ENCODE data around the gene HOXD9. TPM values are rescaled to one million over a fixed set of nuclear protein-coding genes. Genes with fewer than 3 reads are reported as not detected.

Gene HOXD9
- total RNA-seq, 2 experiments from 2014 or later, result not detected

DNA sequence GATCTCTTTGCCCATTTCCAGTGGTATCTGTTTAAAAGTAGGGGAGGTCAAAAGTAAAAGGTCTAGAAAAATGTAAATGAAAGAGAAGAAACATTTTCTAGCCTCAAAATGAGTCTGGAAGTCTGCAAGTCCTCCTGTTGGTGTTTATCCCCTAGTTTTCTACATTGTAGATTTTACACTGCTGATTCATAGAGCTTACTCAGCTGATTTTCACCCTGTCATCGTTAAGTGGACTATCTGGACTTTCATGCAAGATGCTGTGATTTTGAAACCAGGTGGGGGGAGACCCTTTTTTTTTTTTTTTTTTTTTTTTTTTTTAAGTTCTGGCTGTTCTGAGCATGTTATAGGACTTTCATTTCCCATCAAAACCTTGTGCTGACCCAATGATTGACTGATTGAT, 44.9 kb downstream of the HOXD9 start:
- H3K9me3 Mint-ChIP-seq, result no peaks in the 10 kb centered on the region
- ChIA-PET CTCF (interaction anchor here (0.6 to 0.9 kb wide), 2 partner anchors 288 to 471 kb away, joined by 3 read pairs; no protein-coding TSS in a partner anchor), POLR2A (no interaction called here)
- intact Hi-C loops (cut with micrococcal nuclease), result no loop called here
- no peak for DNase-seq
- H3K4me3 Mint-ChIP-seq, result no peak overlapping the region
- peaks cover 68% of the 10 kb centered on the region for H3K27me3 Mint-ChIP-seq
- peaks cover 5% of the 10 kb centered on the region for H3K36me3 Mint-ChIP-seq
- peaks cover under 1% of the 10 kb centered on the region for H3K4me1 Mint-ChIP-seq (ENCODE audit: low read depth)
- no peak overlapping the region for H3K27ac Mint-ChIP-seq

DNA sequence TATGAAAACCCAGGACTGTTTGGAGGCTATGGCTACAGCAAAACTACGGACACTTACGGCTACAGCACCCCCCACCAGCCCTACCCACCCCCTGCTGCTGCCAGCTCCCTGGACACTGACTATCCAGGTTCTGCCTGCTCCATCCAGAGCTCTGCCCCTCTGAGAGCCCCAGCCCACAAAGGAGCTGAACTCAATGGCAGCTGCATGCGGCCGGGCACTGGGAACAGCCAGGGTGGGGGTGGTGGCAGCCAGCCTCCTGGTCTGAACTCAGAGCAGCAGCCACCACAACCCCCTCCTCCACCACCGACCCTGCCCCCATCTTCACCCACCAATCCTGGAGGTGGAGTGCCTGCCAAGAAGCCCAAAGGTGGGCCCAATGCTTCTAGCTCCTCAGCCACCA, 46.7 kb downstream of the HOXD9 start:
- peaks cover 8% of the 10 kb centered on the region for H3K36me3 Mint-ChIP-seq
- peaks cover 14% of the 10 kb centered on the region for H3K4me1 Mint-ChIP-seq (ENCODE audit: low read depth)
- no peak for DNase-seq
- ChIA-PET CTCF (interaction anchor here (1.5 kb wide), 1 partner anchor 42 kb away, joined by 4 read pairs; no protein-coding TSS in a partner anchor), POLR2A (no interaction called here)
- H3K9me3 Mint-ChIP-seq, result no peaks in the 10 kb centered on the region
- peaks cover 68% of the 10 kb centered on the region for H3K27me3 Mint-ChIP-seq
- H3K4me3 Mint-ChIP-seq, result no peak overlapping the region
- H3K27ac Mint-ChIP-seq, result no peak overlapping the region
- intact Hi-C loops (cut with micrococcal nuclease), result no loop called here

- DNase-seq, result no peak
- peaks cover 67% of the 10 kb centered on the region for H3K27me3 Mint-ChIP-seq
- H3K27ac Mint-ChIP-seq, result no peak overlapping the region
- H3K36me3 Mint-ChIP-seq, result peaks cover 8% of the 10 kb centered on the region
- intact Hi-C loops (cut with micrococcal nuclease), result loop anchor here (5.0 kb wide), 1 partner anchor 42 kb away; the partner anchor contains the start of gene HOXD8
- POLR2A ChIA-PET, result no interaction called here
- H3K4me3 Mint-ChIP-seq, result no peak overlapping the region
- H3K9me3 Mint-ChIP-seq, result no peaks in the 10 kb centered on the region
- peaks cover 17% of the 10 kb centered on the region for H3K4me1 Mint-ChIP-seq (ENCODE audit: low read depth)
- CTCF ChIA-PET, result interaction anchor here (1.5 kb wide), 1 partner anchor 43 kb away, joined by 4 read pairs; no protein-coding TSS in a partner anchor
Measured at GRCh38 chr2:176169711-176170110, 47.2 kb downstream of the HOXD9 start.

DNA sequence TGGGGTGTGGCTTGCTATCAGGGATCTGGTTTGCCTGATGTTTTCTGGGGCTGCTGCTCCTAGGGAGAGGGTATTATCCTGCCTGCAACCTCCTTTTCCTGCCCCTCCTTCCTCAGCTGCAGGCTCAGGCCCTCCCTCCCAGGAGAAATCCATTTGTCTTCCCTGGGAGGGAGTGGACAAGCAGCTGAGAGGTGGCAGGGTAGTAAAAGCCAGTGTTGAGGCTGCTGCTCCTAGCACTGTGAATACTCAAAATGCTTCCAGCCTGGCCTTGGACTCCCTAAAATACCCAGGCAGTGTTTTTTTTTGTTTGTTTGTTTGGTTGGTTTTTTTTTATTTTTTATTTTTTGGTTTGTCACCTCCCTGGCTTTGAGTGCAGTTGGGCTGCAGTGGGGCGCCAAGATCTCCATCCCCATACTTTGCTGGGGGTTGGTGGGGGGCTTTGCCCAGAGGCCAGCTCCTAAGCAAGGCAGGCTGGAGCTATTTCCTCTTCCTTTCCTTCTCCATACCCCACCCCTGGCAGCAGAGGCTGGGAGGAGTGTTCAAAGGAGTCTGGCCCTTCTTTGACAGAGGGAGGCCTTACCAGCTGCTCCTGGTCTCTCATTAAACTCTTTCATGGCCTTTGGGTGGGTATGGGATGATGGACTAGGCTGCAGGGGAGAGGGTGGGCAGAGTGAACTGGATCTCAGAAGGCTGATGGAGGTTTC, 48.2 kb downstream of the HOXD9 start:
- Mint-ChIP-seq H3K27me3 (peaks cover 68% of the 10 kb centered on the region), H3K4me3 (no peak overlapping the region), H3K9me3 (no peaks in the 10 kb centered on the region), H3K4me1 (ENCODE audit: low read depth) (peaks cover 20% of the 10 kb centered on the region), H3K27ac (no peak overlapping the region), H3K36me3 (peaks cover 8% of the 10 kb centered on the region)
- DNase-seq, result no peak
- POLR2A ChIA-PET, result no interaction called here
- CTCF ChIA-PET, result no interaction called here
- intact Hi-C loops (cut with micrococcal nuclease), result loop anchor here (5.0 kb wide), 1 partner anchor 43 kb away; the partner anchor contains the start of gene HOXD8

GRCh38 chr2:176171351-176172006, 49.0 kb downstream of the HOXD9 start:
- DNase-seq, result no peak
- Mint-ChIP-seq H3K36me3 (peaks cover 7% of the 10 kb centered on the region), H3K9me3 (no peaks in the 10 kb centered on the region), H3K27ac (no peak overlapping the region), H3K4me3 (no peak overlapping the region), H3K4me1 (ENCODE audit: low read depth) (peaks cover 20% of the 10 kb centered on the region), H3K27me3 (peaks cover 70% of the 10 kb centered on the region)
- intact Hi-C loops (cut with micrococcal nuclease), result loop anchor here (5.0 kb wide), 1 partner anchor 44 kb away; the partner anchor contains the start of gene HOXD8
- ChIA-PET CTCF (no interaction called here), POLR2A (no interaction called here)

GRCh38 chr2:176172007-176172894, 49.7 kb downstream of the HOXD9 start:
- Mint-ChIP-seq H3K27me3 (peaks cover 69% of the 10 kb centered on the region), H3K4me1 (ENCODE audit: low read depth) (peaks cover 22% of the 10 kb centered on the region), H3K9me3 (no peaks in the 10 kb centered on the region), H3K36me3 (peaks cover 7% of the 10 kb centered on the region), H3K27ac (no peak overlapping the region), H3K4me3 (no peak overlapping the region)
- ChIA-PET CTCF (no interaction called here), POLR2A (no interaction called here)
- no peak for DNase-seq
- intact Hi-C loops (cut with micrococcal nuclease), result loop anchor here (5.0 kb wide), 1 partner anchor 45 kb away; the partner anchor contains the start of gene HOXD8

- H3K27ac Mint-ChIP-seq, result no peak overlapping the region
- intact Hi-C loops (cut with micrococcal nuclease), result loop anchor here (5.0 kb wide), 1 partner anchor 46 kb away; the partner anchor contains the start of gene HOXD8
- POLR2A ChIA-PET, result no interaction called here
- DNase-seq, result no peak
- H3K4me3 Mint-ChIP-seq, result no peak overlapping the region
- H3K9me3 Mint-ChIP-seq, result no peaks in the 10 kb centered on the region
- H3K27me3 Mint-ChIP-seq, result peaks cover 68% of the 10 kb centered on the region
- H3K36me3 Mint-ChIP-seq, result peaks cover 7% of the 10 kb centered on the region
- CTCF ChIA-PET, result interaction anchor here (1.5 kb wide), 1 partner anchor 75 kb away, joined by 4 read pairs; no protein-coding TSS in a partner anchor
- peaks cover 23% of the 10 kb centered on the region for H3K4me1 Mint-ChIP-seq (ENCODE audit: low read depth)
Measured at GRCh38 chr2:176172895-176173566, 50.5 kb downstream of the HOXD9 start.

DNA sequence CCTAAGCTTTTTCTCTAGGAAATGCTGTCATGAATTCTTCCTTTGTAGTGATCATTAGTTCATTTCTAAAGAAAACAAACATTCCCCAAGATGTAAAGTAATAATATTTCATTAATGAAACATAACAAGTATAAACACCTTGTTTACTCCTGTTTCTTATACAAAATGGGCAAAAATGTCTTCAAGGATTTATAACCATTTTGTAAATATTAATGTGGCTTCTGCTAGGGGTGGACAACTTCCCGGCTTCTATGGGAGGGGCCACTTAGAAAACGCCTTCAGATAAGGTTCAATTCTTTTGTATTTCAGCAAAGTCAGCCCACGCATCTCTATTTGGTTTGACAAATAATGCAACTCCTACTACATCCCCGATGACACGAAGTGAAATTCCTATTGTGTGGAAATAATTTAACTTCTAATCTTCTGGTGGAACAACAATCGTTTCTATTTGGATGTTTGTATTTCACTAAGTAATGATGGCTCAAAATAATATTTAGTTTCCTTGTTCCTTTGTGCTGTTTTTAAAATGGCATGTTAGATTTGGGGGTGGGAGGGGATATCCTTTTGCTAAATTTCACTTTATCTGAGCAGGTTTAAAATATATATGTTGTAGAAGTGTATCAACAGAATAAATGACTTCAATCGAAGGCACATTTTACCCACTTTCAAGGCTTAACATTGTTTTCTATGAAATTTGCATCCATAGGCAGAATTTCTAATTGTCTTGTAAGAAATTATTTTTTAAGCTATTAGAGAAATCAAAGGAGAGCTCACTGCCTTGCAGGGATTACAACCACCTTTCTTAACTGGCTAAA, 51.3 kb downstream of the HOXD9 start:
- CTCF ChIA-PET, result interaction anchor here (1.5 to 2.0 kb wide), 2 partner anchors 47 to 76 kb away, joined by 4 to 8 read pairs; no protein-coding TSS in a partner anchor
- intact Hi-C loops (cut with micrococcal nuclease), result loop anchor here (5.0 kb wide), 1 partner anchor 46 kb away; the partner anchor contains the start of gene HOXD8
- H3K36me3 Mint-ChIP-seq, result peaks cover 7% of the 10 kb centered on the region
- no peak overlapping the region for H3K4me3 Mint-ChIP-seq
- POLR2A ChIA-PET, result no interaction called here
- H3K27me3 Mint-ChIP-seq, result peaks cover 73% of the 10 kb centered on the region
- no peak overlapping the region for H3K27ac Mint-ChIP-seq
- H3K4me1 Mint-ChIP-seq (ENCODE audit: low read depth), result peaks cover 23% of the 10 kb centered on the region
- no peak for DNase-seq
- H3K9me3 Mint-ChIP-seq, result no peaks in the 10 kb centered on the region

DNA sequence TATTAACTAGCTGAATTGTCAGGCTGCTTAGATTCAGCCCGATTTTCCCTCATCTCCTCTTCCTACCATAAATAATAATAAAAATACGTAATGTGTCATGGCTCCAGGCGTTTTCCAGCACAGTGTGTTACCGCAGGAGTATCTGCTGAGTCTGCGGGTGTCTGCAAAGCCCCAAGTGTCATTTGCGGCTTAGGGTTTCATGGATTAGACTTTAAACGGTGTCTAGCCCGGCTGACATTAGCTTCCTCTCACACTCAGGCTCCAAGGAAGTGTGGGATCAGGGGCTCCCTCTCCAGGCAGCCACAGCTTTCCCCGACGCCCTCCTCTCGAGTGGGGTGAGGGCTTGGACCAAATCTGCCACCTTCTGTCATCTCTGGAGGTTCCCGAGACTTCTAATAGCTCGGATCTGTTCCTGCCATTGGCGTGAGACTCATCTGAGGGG, 51.9 kb downstream of the HOXD9 start:
- Mint-ChIP-seq H3K4me3 (no peak overlapping the region), H3K36me3 (peaks cover 7% of the 10 kb centered on the region), H3K9me3 (no peaks in the 10 kb centered on the region), H3K27ac (no peak overlapping the region), H3K4me1 (ENCODE audit: low read depth) (peaks cover 23% of the 10 kb centered on the region), H3K27me3 (peaks cover 76% of the 10 kb centered on the region)
- ChIA-PET POLR2A (no interaction called here), CTCF (interaction anchor here (1.5 to 2.0 kb wide), 2 partner anchors 48 to 77 kb away, joined by 4 to 8 read pairs; no protein-coding TSS in a partner anchor)
- DNase-seq, result no peak
- intact Hi-C loops (cut with micrococcal nuclease), result loop anchor here (5.0 kb wide), 1 partner anchor 47 kb away; the partner anchor contains the start of gene HOXD8

Measured in activated CD4-positive, alpha-beta memory T cell treated with anti-CD3 and anti-CD28 coated beads for 36 hours (primary cell).